ENCODE results near the gene SPG11. TPM values are rescaled to one million over a fixed set of nuclear protein-coding genes. Genes with fewer than 3 reads are reported as not detected.

The SPG11 gene
- total RNA-seq, 1 donor from 2014 or later = 161 TPM

DNA sequence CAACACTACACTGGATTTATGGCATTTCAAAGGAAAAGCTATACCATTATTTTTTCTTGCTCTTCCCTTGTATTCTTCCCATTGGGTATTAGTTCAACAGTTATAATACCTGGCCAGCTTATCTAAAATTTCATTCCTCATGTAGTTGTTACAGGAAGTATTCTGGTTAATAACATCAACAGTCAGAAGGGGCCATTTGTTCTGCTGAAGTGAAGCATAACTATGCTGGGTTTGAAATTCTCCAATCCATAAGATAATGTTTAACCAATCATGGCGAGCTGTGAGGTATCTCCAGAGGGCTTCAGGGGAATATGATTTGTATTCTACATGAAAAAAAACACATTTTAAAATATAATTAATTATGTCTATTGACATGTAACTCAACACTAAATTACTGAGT is 43.4 kb downstream of the SPG11 start:
- CTCF ChIA-PET = no interaction called here
- peaks cover 2% of the 10 kb centered on the region for H3K4me1 Mint-ChIP-seq
- H3K27ac Mint-ChIP-seq = no peak overlapping the region
- intact Hi-C loops (cut with micrococcal nuclease) = no loop called here
- no peaks in the 10 kb centered on the region for H3K27me3 Mint-ChIP-seq
- no peak for DNase-seq
- TF ChIP-seq, protein P1, sequence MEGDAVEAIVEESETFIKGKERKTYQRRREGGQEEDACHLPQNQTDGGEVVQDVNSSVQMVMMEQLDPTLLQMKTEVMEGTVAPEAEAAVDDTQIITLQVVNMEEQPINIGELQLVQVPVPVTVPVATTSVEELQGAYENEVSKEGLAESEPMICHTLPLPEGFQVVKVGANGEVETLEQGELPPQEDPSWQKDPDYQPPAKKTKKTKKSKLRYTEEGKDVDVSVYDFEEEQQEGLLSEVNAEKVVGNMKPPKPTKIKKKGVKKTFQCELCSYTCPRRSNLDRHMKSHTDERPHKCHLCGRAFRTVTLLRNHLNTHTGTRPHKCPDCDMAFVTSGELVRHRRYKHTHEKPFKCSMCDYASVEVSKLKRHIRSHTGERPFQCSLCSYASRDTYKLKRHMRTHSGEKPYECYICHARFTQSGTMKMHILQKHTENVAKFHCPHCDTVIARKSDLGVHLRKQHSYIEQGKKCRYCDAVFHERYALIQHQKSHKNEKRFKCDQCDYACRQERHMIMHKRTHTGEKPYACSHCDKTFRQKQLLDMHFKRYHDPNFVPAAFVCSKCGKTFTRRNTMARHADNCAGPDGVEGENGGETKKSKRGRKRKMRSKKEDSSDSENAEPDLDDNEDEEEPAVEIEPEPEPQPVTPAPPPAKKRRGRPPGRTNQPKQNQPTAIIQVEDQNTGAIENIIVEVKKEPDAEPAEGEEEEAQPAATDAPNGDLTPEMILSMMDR (IDR thresholded peaks at IDR 0.05) = no peak
- no peak for ATAC-seq (ENCODE audit: low read depth)
- POLR2A ChIA-PET = interaction anchor here (0.7 kb wide), 1 partner anchor 95 kb away, joined by 3 read pairs; no protein-coding TSS in a partner anchor
- peaks cover 89% of the 10 kb centered on the region for H3K36me3 Mint-ChIP-seq (ENCODE audit: low read depth)
- H3K4me3 Mint-ChIP-seq = no peak overlapping the region
- no peaks in the 10 kb centered on the region for H3K9me3 Mint-ChIP-seq

DNA sequence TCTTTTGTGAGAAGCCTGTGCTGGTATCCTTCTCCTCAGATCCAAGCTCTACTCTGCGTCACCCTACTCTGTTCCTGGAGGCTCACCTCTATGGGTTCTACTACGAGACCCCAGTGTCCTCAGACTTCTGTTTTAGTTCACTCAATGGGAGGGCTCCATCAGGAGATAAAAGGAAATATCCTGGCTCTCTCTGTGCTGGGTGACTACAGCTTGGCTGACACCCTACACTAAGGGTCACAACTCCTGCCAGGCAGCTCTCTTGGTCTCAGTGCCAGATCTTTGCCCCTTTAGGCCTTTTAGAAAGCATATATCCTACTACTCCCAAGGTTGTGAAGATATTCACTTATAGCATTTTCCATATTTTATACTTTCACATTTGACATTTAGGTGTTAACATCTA is 46.5 kb downstream of the SPG11 start:
- no peaks in the 10 kb centered on the region for H3K27me3 Mint-ChIP-seq
- DNase-seq = no peak
- H3K4me3 Mint-ChIP-seq = no peak overlapping the region
- H3K27ac Mint-ChIP-seq = no peak overlapping the region
- H3K9me3 Mint-ChIP-seq = no peaks in the 10 kb centered on the region
- intact Hi-C loops (cut with micrococcal nuclease) = no loop called here
- peaks cover 86% of the 10 kb centered on the region for H3K36me3 Mint-ChIP-seq (ENCODE audit: low read depth)
- no peak for ATAC-seq (ENCODE audit: low read depth)
- TF ChIP-seq, protein P1 (IDR thresholded peaks at IDR 0.05) = no peak
- H3K4me1 Mint-ChIP-seq = peaks cover 1% of the 10 kb centered on the region
- CTCF ChIA-PET = interaction anchor here (1.2 kb wide), 1 partner anchor 121 kb away, joined by 4 read pairs; no protein-coding TSS in a partner anchor
- POLR2A ChIA-PET = no interaction called here

DNA sequence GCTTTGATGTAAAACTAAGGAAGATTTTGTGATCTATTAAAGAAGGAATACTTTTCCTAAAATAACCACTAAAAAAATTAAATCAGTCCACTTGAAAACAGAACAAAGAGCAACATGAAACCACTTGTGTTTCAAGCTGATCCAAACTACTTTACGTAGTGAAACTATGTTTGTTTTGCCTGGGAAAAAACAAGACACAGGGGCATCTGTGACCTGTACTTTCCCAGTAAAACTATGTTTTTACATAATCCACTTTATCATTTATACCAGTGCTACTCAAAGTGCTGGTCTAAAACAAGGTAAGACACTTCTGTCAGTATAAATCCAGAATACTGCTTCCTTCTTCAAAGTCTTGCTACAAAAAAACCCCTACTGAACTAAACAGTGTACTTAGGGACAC is 56.7 kb downstream of the SPG11 start:
- Mint-ChIP-seq H3K4me3 (no peak overlapping the region), H3K9me3 (no peaks in the 10 kb centered on the region), H3K27ac (no peak overlapping the region), H3K36me3 (ENCODE audit: low read depth) (peaks cover 76% of the 10 kb centered on the region), H3K4me1 (no peaks in the 10 kb centered on the region), H3K27me3 (no peaks in the 10 kb centered on the region)
- TF ChIP-seq, protein P1 (IDR thresholded peaks at IDR 0.05) = no peak
- no peak for DNase-seq
- intact Hi-C loops (cut with micrococcal nuclease) = no loop called here
- no peak for ATAC-seq (ENCODE audit: low read depth)
- POLR2A ChIA-PET = no interaction called here
- CTCF ChIA-PET = no interaction called here

DNA sequence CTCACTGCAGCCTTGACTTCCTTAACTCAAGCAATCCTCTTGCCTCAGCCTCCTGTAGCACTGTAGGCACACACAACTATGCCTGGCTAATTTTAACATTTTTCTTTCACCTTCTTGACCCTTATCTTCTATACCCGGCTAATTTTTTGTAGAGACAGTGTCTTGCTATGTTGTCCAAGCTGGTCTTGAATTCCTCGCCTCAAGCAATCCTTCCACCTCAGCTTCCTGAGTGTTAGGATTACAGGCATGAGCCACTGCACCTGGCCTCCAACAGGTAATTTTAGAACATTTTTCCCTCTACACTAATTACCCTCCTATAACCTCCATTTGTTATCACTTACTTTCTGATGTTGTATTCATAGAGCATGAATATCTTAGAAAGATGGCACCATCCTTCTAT is 60.3 kb downstream of the SPG11 start:
- Mint-ChIP-seq H3K4me1 (no peaks in the 10 kb centered on the region), H3K4me3 (no peak overlapping the region), H3K27me3 (no peaks in the 10 kb centered on the region), H3K27ac (no peak overlapping the region), H3K9me3 (no peaks in the 10 kb centered on the region), H3K36me3 (ENCODE audit: low read depth) (peaks cover 72% of the 10 kb centered on the region)
- TF ChIP-seq, protein P1 (IDR thresholded peaks at IDR 0.05) = no peak
- no peak for DNase-seq
- no peak for ATAC-seq (ENCODE audit: low read depth)
- ChIA-PET POLR2A (interaction anchor here (0.5 to 0.6 kb wide), 2 partner anchors 8 to 113 kb away, joined by 3 to 7 read pairs; no protein-coding TSS in a partner anchor), CTCF (no interaction called here)
- intact Hi-C loops (cut with micrococcal nuclease) = loop anchor here (5.0 kb wide), 1 partner anchor 34 kb away; no protein-coding TSS in a partner anchor

DNA sequence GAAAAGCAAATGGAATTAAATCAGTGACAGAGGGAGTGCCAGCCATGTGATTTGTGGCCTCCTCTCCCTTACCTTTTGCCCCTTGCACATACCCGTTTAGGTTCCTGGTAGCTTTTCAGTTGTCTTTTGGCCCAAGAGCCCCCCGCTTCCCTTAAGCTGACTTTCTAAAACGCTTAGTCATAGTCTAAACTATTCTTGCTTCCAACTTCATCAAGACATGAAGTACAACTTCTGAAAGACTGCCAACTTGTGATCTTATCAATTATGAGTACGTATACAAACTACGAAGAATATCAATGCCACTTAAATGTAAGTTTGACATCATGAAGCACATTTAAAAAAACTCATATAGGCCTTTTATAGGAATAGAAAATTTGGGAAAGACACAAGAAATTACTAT is 64.6 kb downstream of the SPG11 start:
- ChIA-PET CTCF (no interaction called here), POLR2A (no interaction called here)
- peaks cover 67% of the 10 kb centered on the region for H3K36me3 Mint-ChIP-seq (ENCODE audit: low read depth)
- TF ChIP-seq, protein P1 (IDR thresholded peaks at IDR 0.05) = no peak
- no peak for ATAC-seq (ENCODE audit: low read depth)
- intact Hi-C loops (cut with micrococcal nuclease) = no loop called here
- H3K4me1 Mint-ChIP-seq = peaks cover 5% of the 10 kb centered on the region
- H3K27me3 Mint-ChIP-seq = no peaks in the 10 kb centered on the region
- no peak for DNase-seq
- no peaks in the 10 kb centered on the region for H3K9me3 Mint-ChIP-seq
- no peak overlapping the region for H3K4me3 Mint-ChIP-seq
- H3K27ac Mint-ChIP-seq = peak overlapping the region; percentile 15
